CD8-positive, alpha-beta memory T cell (primary cell): ENCODE data around the gene CAMKMT. TPM values are rescaled to one million over a fixed set of nuclear protein-coding genes. Genes with fewer than 3 reads are reported as not detected.
"Not testable (repeated sequence)": the region's sequence is repeated elsewhere in the genome, so short reads cannot be mapped to it uniquely, and the experiment has no call there.

Experiments
- CTCF ChIA-PET: fragments of 350-600 bp; sonication (Branson Sonifier 250); formaldehyde crosslinking; loops from one replicate; lab custom pipeline; 2021; ENCODE audit warnings: antibody characterized with exemption; lab: Charles Lee
- POLR2A ChIA-PET: fragments of 350-600 bp; sonication (Branson Sonifier 250); formaldehyde crosslinking; loops from one replicate; lab custom pipeline; 2021; ENCODE audit warnings: antibody characterized with exemption; lab: Charles Lee
- DNase-seq, 5 donors: peaks; one replicate each; pipeline versions ENCODE4 v3.0.0 to v3.0.0-alpha.2; 2020 to 2022; ENCODE audit warnings: mixed read lengths in 1 of 5
- H3K27ac ChIP-seq: one replicate; pipeline ENCODE4 v1.7.0; 2013; ENCODE audit warnings: low read depth, mild to moderate bottlenecking, low read length, moderate library complexity
- H3K27me3 ChIP-seq: 2 replicates; pipeline ENCODE4 v1.7.0; 2013; ENCODE audit warnings: low read length, mild to moderate bottlenecking; ENCODE audit not compliant: insufficient read depth, poor library complexity, severe bottlenecking
- H3K36me3 ChIP-seq: 2 replicates; pipeline ENCODE4 v1.7.0; 2013; ENCODE audit warnings: mild to moderate bottlenecking, low read length, moderate library complexity; ENCODE audit not compliant: insufficient read depth
- H3K4me1 ChIP-seq: 2 replicates; pipeline ENCODE4 v1.7.0; 2013; ENCODE audit warnings: mild to moderate bottlenecking, low read length, moderate library complexity; ENCODE audit not compliant: insufficient read depth
- H3K4me3 ChIP-seq: 2 replicates; pipeline ENCODE4 v1.7.0; 2013; ENCODE audit warnings: mild to moderate bottlenecking, low read length
- H3K9me3 ChIP-seq: 2 replicates; pipeline ENCODE4 v1.7.0; 2013; ENCODE audit warnings: mild to moderate bottlenecking, low read length
- H3K27ac Mint-ChIP-seq, 8 donors: one replicate each; pipeline ENCODE4 v1.8.0; 2020 to 2021; ENCODE audit warnings: mixed read lengths in 8 of 8, mild to moderate bottlenecking in 6 of 8, inconsistent platforms in 3 of 8, moderate library complexity in 3 of 8
- H3K27me3 Mint-ChIP-seq, 2 donors: one replicate each; pipeline ENCODE4 v1.8.0; 2020 to 2021; ENCODE audit warnings: mixed read lengths in 2 of 2, mild to moderate bottlenecking in 1 of 2, moderate library complexity in 1 of 2
- H3K36me3 Mint-ChIP-seq, 3 donors: one replicate each; pipeline ENCODE4 v1.8.0; 2020 to 2021; ENCODE audit warnings: mixed read lengths in 3 of 3, inconsistent platforms in 1 of 3, mild to moderate bottlenecking in 1 of 3
- H3K4me1 Mint-ChIP-seq, 3 donors: one replicate each; pipeline ENCODE4 v1.8.0; 2020 to 2021; ENCODE audit warnings: mixed read lengths in 3 of 3, inconsistent platforms in 1 of 3, mild to moderate bottlenecking in 1 of 3
- H3K4me3 Mint-ChIP-seq, 7 donors: one replicate each; pipeline ENCODE4 v1.8.0; 2020 to 2021; ENCODE audit warnings: mixed read lengths in 7 of 7, mild to moderate bottlenecking in 6 of 7, moderate library complexity in 4 of 7, inconsistent platforms in 2 of 7
- H3K9me3 Mint-ChIP-seq, 5 donors: one replicate each; pipeline ENCODE4 v1.8.0; 2020 to 2022; ENCODE audit warnings: mixed read lengths in 5 of 5, mild to moderate bottlenecking in 3 of 5, moderate library complexity in 2 of 5, inconsistent platforms in 1 of 5
- polyA plus RNA-seq: library from polyadenylated mRNA; unstranded; fragments of 300-500 nt; fragmentation: Illumina TruSeq; gene quantifications from one replicate; pipeline ENCODE4 v1.2.3, GENCODE V29; 2021
- total RNA-seq, 2 experiments: library from RNA; stranded (reverse); gene quantifications; one replicate each; pipeline ENCODE4 v1.2.3, GENCODE V29; 2021

CAMKMT gene
- total and polyA plus RNA-seq, 3 experiments from 2014 or later: 11.4 to 14.0 (median 11.7) TPM

GRCh38 chr2:44494006-44494405 lies 132.3 kb downstream of the CAMKMT start:
- Mint-ChIP-seq H3K4me1 (no peaks in the 10 kb centered on the region), H3K4me3 (no peak overlapping the region), H3K27me3 (no peaks in the 10 kb centered on the region), H3K9me3 (no peaks in the 10 kb centered on the region), H3K36me3 (peaks cover 0 to 3% (median 2%) of the 10 kb centered on the region in 3 donors), H3K27ac (peak overlapping the region in 1 of 8 donors; percentile 72)
- H3K4me1 ChIP-seq: no peaks in the 10 kb centered on the region
- ChIA-PET CTCF (no interaction called here), POLR2A (no interaction called here)
- no peaks in the 10 kb centered on the region for H3K27me3 ChIP-seq
- DNase-seq: no peak
- H3K36me3 ChIP-seq: no peaks in the 10 kb centered on the region
- no peak overlapping the region for H3K4me3 ChIP-seq
- H3K9me3 ChIP-seq: no peaks in the 10 kb centered on the region
- no peak overlapping the region for H3K27ac ChIP-seq

GRCh38 chr2:44495035-44495434 lies 133.3 kb downstream of the CAMKMT start:
- CTCF ChIA-PET: no interaction called here
- Mint-ChIP-seq H3K27me3 (no peaks in the 10 kb centered on the region), H3K27ac (no peak overlapping the region), H3K9me3 (no peaks in the 10 kb centered on the region), H3K4me3 (no peak overlapping the region), H3K4me1 (no peaks in the 10 kb centered on the region), H3K36me3 (peaks cover 0 to 3% (median 2%) of the 10 kb centered on the region in 3 donors)
- Histone ChIP-seq H3K36me3 (no peaks in the 10 kb centered on the region), H3K9me3 (no peaks in the 10 kb centered on the region), H3K27ac (no peak overlapping the region), H3K27me3 (no peaks in the 10 kb centered on the region), H3K4me3 (no peak overlapping the region), H3K4me1 (no peaks in the 10 kb centered on the region)
- DNase-seq: no peak
- POLR2A ChIA-PET: no interaction called here

GRCh38 chr2:44495544-44495943 lies 133.8 kb downstream of the CAMKMT start:
- Mint-ChIP-seq H3K27ac (no peak overlapping the region), H3K36me3 (peaks cover 0 to 2% (median 2%) of the 10 kb centered on the region in 3 donors), H3K4me3 (no peak overlapping the region), H3K27me3 (no peaks in the 10 kb centered on the region), H3K9me3 (no peaks in the 10 kb centered on the region), H3K4me1 (no peaks in the 10 kb centered on the region)
- CTCF ChIA-PET: no interaction called here
- Histone ChIP-seq H3K27me3 (no peaks in the 10 kb centered on the region), H3K4me1 (no peaks in the 10 kb centered on the region), H3K36me3 (no peaks in the 10 kb centered on the region), H3K4me3 (no peak overlapping the region), H3K27ac (no peak overlapping the region), H3K9me3 (no peaks in the 10 kb centered on the region)
- no peak for DNase-seq
- POLR2A ChIA-PET: no interaction called here

GRCh38 chr2:44496130-44496529 lies 134.4 kb downstream of the CAMKMT start:
- Histone ChIP-seq H3K36me3 (no peaks in the 10 kb centered on the region), H3K27me3 (no peaks in the 10 kb centered on the region), H3K4me3 (no peak overlapping the region), H3K9me3 (no peaks in the 10 kb centered on the region), H3K4me1 (no peaks in the 10 kb centered on the region), H3K27ac (no peak overlapping the region)
- ChIA-PET POLR2A (no interaction called here), CTCF (no interaction called here)
- H3K36me3 Mint-ChIP-seq: peaks cover 0 to 2% (median 1%) of the 10 kb centered on the region in 3 donors
- H3K4me3 Mint-ChIP-seq: no peak overlapping the region
- H3K4me1 Mint-ChIP-seq: no peaks in the 10 kb centered on the region
- no peak overlapping the region for H3K27ac Mint-ChIP-seq
- DNase-seq: no peak
- H3K27me3 Mint-ChIP-seq: no peaks in the 10 kb centered on the region
- H3K9me3 Mint-ChIP-seq: no peaks in the 10 kb centered on the region

GRCh38 chr2:44498551-44498950 lies 136.8 kb downstream of the CAMKMT start:
- H3K9me3 ChIP-seq: no peaks in the 10 kb centered on the region
- no peak for DNase-seq
- no peak overlapping the region for H3K27ac ChIP-seq
- ChIA-PET CTCF (no interaction called here), POLR2A (no interaction called here)
- H3K36me3 Mint-ChIP-seq: peaks cover 0 to 4% (median 4%) of the 10 kb centered on the region in 3 donors
- no peaks in the 10 kb centered on the region for H3K27me3 ChIP-seq
- no peaks in the 10 kb centered on the region for H3K36me3 ChIP-seq
- no peaks in the 10 kb centered on the region for H3K4me1 Mint-ChIP-seq
- H3K27ac Mint-ChIP-seq: no peak overlapping the region
- no peaks in the 10 kb centered on the region for H3K27me3 Mint-ChIP-seq
- no peaks in the 10 kb centered on the region for H3K4me1 ChIP-seq
- H3K4me3 ChIP-seq: no peak overlapping the region
- H3K4me3 Mint-ChIP-seq: no peak overlapping the region
- no peaks in the 10 kb centered on the region for H3K9me3 Mint-ChIP-seq

GRCh38 chr2:44505664-44506063 lies 143.9 kb downstream of the CAMKMT start:
- H3K9me3 Mint-ChIP-seq, DNase-seq, H3K4me3 Mint-ChIP-seq, H3K27ac Mint-ChIP-seq, H3K9me3 ChIP-seq, H3K4me3 ChIP-seq, CTCF ChIA-PET, H3K36me3 ChIP-seq, H3K27me3 Mint-ChIP-seq, H3K4me1 Mint-ChIP-seq, H3K27me3 ChIP-seq, H3K27ac ChIP-seq, H3K4me1 ChIP-seq, POLR2A ChIA-PET: not testable (repeated sequence)
- peaks cover 9 to 18% (median 18%) of the 10 kb centered on the region in 3 donors for H3K36me3 Mint-ChIP-seq

GRCh38 chr2:44510246-44510645 lies 148.5 kb downstream of the CAMKMT start:
- ChIA-PET POLR2A (no interaction called here), CTCF (no interaction called here)
- H3K4me1 ChIP-seq: no peaks in the 10 kb centered on the region
- H3K9me3 ChIP-seq: no peaks in the 10 kb centered on the region
- no peak for DNase-seq
- H3K27me3 ChIP-seq: no peaks in the 10 kb centered on the region
- H3K27ac ChIP-seq: no peak overlapping the region
- Mint-ChIP-seq H3K36me3 (peaks cover 6 to 15% (median 6%) of the 10 kb centered on the region in 3 donors), H3K4me1 (peaks cover 0 to 2% (median 0%) of the 10 kb centered on the region in 3 donors), H3K27ac (no peak overlapping the region), H3K4me3 (no peak overlapping the region), H3K27me3 (no peaks in the 10 kb centered on the region), H3K9me3 (no peaks in the 10 kb centered on the region)
- H3K4me3 ChIP-seq: no peak overlapping the region
- no peaks in the 10 kb centered on the region for H3K36me3 ChIP-seq

- H3K27ac ChIP-seq: no peak overlapping the region
- CTCF ChIA-PET: interaction anchor here (1.4 kb wide), 1 partner anchor 36 kb away, joined by 5 read pairs; no protein-coding TSS in a partner anchor
Observed at GRCh38 chr2:44515416-44515815, 153.7 kb downstream of the CAMKMT start.

More at GRCh38 chr2:44515416-44515815, 153.7 kb downstream of the CAMKMT start:
- Histone ChIP-seq H3K36me3 (no peaks in the 10 kb centered on the region), H3K4me3 (no peak overlapping the region), H3K9me3 (no peaks in the 10 kb centered on the region), H3K27me3 (no peaks in the 10 kb centered on the region), H3K4me1 (no peaks in the 10 kb centered on the region)
- Mint-ChIP-seq H3K4me3 (no peak overlapping the region), H3K9me3 (peaks cover 0 to 6% (median 3%) of the 10 kb centered on the region in 5 donors), H3K27me3 (no peaks in the 10 kb centered on the region), H3K36me3 (peaks cover 4 to 19% (median 7%) of the 10 kb centered on the region in 3 donors), H3K27ac (no peak overlapping the region), H3K4me1 (no peaks in the 10 kb centered on the region)
- POLR2A ChIA-PET: no interaction called here
- no peak for DNase-seq
